Measurements from ENCODE around the gene TNFRSF21.
"Not testable (repeated sequence)": the region's sequence is repeated elsewhere in the genome, so short reads cannot be mapped to it uniquely, and the experiment has no call there.

Gene TNFRSF21

DNA sequence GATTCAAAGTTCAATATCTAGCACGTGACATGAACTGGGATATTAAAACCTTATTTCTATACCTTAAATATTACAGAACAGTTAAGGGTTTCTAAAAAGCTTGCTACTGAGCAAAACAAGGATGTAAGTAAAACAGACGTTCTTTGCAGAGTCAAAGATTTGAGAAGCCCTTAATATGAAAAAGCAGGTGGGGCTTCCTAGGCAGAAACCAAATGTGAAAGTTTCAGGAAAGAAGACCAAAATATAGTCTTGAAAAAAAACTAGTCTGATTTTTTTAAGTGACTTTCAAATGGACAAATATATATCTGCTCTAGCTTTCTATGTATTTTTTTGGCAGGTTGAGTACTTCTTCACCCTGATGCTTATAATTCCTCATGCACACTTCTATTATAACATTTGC lies 63.2 kb downstream of the TNFRSF21 start:
- DNase-seq, result no peak

- DNase-seq, result no peak
Observed at GRCh38 chr6:47245745-47246371, 63.8 kb downstream of the TNFRSF21 start.

DNA sequence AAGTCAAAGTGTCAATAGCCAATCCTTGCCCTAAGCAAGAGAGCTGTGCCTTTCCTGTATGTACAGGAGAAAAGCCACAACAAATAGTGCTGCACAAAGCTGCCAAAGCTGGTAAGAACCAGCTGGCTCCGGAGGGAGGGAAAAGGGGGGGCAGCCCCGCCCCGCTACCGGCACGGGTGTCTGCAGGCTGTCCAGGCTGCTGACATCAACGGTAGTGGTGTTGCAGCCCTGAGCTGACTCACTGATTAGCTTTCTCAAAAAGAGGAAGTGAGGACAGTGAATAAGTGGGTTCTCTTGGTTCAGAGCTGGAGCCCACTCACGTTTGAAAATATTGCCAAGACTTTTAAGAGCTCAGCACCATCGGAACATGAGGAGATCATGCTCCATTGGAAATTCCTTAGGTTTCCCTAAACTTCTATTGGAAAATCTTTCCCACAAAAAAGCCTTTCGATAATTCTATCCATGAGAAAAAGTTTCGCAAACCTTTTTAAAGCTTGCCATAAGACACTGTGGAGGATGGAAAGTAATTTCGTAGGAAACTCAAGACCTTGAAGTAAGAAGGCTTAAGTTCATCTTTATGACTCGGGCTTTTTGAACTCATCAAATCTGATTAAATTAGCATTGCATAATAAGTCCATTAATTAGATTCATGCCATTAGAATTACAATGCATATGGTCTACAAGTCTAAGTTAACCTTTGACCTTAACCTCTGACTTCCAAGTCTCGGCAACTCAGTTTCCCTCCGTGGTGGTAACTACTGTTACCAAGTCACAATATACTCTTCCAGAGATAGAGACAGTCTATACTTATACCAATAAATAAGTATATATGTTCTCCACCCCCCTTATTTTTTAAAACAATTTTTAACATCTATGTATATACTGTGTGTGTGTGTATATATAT lies 67.0 kb downstream of the TNFRSF21 start:
- DNase-seq, result peak; percentile 94

- no peak for DNase-seq
Observed at GRCh38 chr6:47241742-47242482, 67.8 kb downstream of the TNFRSF21 start.

DNA sequence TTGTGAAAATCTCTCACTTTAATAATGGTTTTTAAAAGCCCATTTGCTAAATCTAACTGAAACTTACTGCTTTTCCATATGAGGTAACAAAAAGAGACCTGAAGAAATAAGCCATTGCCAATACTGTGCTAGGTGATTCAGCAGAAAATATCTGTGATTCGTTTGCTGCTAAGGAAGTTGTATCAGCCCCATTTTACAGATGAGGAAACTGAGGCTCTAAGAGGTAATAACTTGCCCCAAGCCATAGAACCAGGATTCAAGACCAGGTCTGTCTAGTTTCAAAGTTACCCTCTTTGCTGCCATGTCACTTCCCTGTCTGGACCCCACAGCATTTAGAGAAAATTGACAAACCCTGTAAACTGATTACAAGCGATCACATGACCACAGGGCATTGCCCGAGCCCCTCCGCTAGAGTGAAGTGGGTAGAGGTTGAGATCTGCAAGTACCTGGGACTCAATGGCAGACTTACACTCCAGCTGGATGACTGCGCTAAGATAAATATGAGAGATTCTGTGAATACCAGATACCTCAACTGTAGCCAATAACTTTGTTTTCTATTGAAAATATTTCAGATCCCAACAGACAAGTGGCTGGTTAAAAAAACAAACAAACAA lies 69.3 kb downstream of the TNFRSF21 start:
- DNase-seq, result no peak

- no peak for DNase-seq
Observed at GRCh38 chr6:47239546-47239945, 70.2 kb downstream of the TNFRSF21 start.

- no peak for DNase-seq
Observed at GRCh38 chr6:47238456-47238995, 71.2 kb downstream of the TNFRSF21 start.

DNA sequence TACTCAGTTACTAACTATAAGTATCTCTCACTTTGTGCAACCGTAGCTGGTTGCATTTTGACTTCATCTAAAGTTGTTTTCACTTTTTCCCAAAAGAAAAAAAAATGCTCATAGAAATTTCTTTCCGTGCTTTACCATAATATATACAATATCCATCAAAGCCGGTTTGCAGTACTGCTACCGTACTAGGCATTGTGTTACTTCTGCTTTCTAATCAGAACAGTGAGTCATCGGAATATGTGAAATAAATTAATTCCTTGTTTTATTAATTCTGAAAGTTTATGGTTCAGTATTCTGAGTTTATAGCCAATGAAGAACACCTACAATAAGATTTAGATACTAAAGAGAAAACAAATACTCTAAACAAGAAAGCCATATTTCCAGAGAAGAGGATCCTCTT lies 72.5 kb downstream of the TNFRSF21 start:
- no peak for DNase-seq

- no peak for DNase-seq
Observed at GRCh38 chr6:47235964-47236760, 73.5 kb downstream of the TNFRSF21 start.

DNA sequence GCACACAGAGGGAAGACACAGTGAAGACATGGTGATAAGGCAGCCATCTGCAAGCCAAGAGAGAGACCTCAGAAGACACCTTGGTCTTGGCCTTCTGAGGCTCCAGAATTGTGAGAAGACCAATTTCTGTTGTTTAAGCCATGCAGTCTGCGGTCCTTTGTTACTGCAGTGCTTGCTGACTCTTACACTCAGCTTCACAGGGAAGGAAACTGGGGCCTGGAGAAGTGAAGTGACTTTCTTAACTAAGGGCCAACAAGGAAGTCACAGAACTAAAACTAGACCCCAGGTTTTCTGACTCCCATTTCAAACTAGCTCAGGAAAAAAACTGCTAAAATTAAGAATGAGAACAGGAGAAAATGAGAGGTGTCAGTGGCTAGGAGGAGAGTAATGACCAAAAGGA lies 74.3 kb downstream of the TNFRSF21 start:
- no peak for DNase-seq

DNA sequence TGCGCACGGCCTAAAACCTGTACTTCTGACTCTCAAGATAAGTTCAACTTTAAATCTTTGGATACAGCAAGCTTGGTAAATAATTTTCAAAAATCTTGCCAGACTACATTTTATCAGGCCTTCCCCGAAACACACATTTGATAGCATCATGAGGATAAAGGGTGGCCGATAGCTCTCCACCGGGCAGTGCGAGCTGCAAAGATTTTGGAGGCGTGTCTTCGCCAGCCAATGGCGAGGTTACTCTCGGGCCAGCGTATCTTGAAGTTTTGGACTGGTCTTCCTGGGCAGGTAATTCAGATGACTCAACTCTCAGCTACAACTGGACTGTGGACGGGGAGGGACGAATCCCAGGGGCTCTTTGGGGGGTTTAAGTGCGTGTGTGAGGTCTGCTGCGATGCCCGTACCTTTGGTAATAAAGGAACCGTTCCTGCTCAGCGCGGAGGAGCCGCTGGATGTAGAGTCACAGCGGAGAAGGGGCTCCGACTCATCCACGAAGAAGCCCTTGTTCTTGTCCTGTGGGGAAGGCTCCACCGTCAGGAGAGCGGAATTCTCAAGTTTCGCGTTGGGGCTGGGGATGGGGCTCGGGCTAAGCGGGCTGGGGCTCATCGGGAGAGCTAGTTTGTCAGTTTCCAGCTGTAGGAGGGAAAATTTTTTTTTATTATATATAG lies 75.3 kb downstream of the TNFRSF21 start:
- DNase-seq, result no peak

DNA sequence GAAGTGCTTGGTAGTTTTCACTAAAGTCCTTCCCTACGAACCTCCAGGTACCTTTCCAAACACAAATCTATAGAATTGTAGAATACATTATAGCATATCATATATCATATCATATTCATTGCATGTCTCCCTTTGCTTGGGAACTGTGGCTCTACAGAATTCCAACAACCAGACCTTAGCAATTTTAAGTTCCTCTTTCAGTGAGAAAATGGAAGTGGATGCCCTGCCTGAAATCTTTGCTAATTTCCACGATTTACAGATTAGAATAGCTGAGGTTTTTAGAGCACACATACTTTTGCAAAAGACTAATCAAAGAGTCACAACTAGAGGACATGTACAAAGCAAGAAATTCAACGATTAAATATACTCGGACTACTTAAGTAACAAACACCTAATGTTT lies 78.6 kb downstream of the TNFRSF21 start:
- DNase-seq, result no peak

DNA sequence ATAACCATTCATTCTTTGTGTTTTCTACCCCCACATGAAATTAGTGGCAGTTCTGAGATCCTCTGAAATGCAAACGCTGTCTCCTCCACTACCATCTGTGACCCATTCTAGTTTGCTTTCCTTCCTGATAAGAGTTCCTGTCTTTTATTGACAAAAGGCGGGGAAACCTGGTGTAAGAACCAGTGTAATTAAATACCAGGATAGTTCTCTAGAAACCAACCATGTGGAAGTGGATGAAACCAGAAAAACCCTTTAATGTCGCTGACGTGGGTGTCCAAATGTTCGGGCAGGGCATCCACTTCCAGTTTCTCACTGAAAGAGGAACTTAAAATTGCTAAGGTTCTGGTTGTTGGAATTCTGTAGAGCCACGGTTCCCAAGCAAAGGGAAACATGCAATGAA lies 79.1 kb downstream of the TNFRSF21 start:
- DNase-seq, result no peak

DNA sequence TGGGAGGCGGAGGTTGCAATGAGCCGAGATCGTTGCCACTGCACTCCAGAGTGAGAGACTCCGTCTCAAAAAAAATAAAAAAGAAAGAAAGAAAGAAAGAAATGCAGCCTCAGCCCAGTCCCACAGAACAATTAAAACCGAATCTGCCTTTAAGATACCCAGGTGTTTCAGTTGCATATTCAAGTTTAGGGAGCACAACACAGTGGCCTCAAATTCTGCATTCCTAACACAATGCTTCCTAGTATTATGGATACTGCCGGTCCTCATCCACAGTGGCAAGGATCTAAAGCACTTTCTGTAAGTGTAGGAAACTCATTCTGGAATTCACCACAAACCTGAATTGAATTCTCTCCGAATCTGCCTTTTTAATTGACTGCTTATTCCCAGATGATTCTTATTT lies 80.5 kb downstream of the TNFRSF21 start:
- DNase-seq, result no peak

DNA sequence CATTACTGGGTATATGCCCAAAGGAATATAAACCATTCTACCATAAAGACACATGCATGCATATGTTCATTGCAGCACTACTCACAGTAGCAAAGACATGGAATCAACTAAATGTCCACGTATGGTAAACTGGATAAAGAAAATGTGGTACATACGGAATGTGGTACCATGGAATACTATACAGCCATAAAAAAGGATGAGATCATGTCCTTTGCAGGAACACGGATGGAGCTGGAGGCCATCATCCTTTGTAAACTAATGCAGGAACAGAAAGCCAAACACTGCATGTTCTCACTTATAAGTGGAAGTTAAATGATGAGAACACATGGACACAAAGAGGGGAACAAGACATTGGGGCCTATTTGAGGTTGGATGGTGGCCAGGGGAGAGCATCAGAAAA lies 81.6 kb downstream of the TNFRSF21 start:
- not testable (repeated sequence) for DNase-seq

GRCh38 chr6:47223251-47223650 lies 86.5 kb downstream of the TNFRSF21 start:
- DNase-seq, result not testable (repeated sequence)

DNA sequence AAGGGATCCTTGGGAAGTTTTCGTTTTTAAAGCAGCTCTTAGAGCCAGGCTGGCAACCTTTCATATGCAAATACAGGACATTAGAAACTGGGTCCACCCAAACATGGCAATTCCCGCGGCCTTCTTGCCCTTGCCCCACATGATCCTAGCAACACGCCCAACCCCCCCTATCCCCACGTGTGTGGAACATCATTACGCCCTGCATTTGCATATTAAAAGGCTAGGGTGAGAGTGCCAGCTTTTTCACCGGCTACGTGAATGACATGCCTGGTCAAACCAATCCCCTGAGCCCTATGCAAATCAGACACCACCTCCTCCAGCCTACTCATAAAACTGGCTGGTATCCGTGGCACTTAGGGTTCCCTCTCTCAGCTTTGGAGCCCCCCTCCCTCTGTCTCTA lies 88.1 kb downstream of the TNFRSF21 start:
- DNase-seq, result no peak

- DNase-seq, result no peak
Observed at GRCh38 chr6:47209632-47210031, 100.1 kb downstream of the TNFRSF21 start.

GRCh38 chr6:47207261-47207660 lies 102.4 kb downstream of the TNFRSF21 start:
- DNase-seq, result no peak

DNA sequence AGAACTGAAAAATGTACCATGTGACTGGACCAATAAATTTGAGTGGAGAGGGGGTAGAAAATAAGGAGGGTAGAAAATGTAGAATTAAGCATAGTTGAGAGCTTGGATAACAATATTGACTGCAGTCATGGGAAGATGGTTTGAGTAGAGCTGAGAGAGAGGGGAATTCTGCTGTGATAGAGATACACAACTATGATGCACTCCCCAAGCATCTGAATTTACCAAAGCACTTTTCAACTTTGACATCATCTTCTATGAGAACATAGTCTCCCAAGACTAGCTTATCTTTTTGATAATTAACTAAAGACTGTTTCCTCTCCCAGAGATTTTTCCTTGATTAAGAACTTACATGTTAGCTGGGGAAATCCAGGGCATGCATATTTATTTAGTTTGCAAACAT lies 103.1 kb downstream of the TNFRSF21 start:
- DNase-seq, result no peak

GRCh38 chr6:47203938-47204611 lies 105.6 kb downstream of the TNFRSF21 start:
- DNase-seq, result no peak

All from SIG-M5 (cell line).